HCT116 (cell line): Measurements from ENCODE around the gene ATPAF1. TPM values are rescaled to one million over a fixed set of nuclear protein-coding genes. Genes with fewer than 3 reads are reported as not detected.

Source experiments
- ATAC-seq: fragments of 200-7000 bp; cut with Tn5 transposase; 2 replicates; pipeline ENCODE4 v1.9.1; 2020; ENCODE audit warnings: mild to moderate bottlenecking, moderate library complexity
- BruUV-seq: library from RNA; stranded (reverse); fragments of 400-500 nt; replicated peaks from 2 replicates; lab custom pipeline; 2021; lab: Mats Ljungman, UMichigan
- CTCF ChIA-PET: fragments of 300-600 bp; sonication (Branson Sonifier 250); formaldehyde crosslinking; loops from one replicate; lab custom pipeline; 2021; ENCODE audit warnings: antibody characterized with exemption; lab: Charles Lee
- POLR2A ChIA-PET: fragments of 300-600, 350-600 bp; sonication (Branson Sonifier 250); formaldehyde crosslinking; loops from one replicate; lab custom pipeline; 2021; ENCODE audit warnings: antibody characterized with exemption; lab: Charles Lee
- RAD21 ChIA-PET, 2 experiments: fragments of 300-600 bp; sonication (Branson Sonifier 250); formaldehyde crosslinking; loops; one replicate each; lab custom pipeline; 2023; ENCODE audit warnings: low total read pairs in 2 of 2; ENCODE audit not compliant: uncharacterized antibody in 2 of 2, unreplicated experiment in 2 of 2, low non-redundant PET in 1 of 2; lab: Charles Lee
- DNase-seq: peaks from one replicate; pipeline ENCODE4 v3.0.0-alpha.2; 2010; ENCODE audit warnings: low read depth, low spot score
- H2AFZ ChIP-seq: fragments of 200-600 bp; shearing (Covaris generic), sonication (generic); 2 replicates; pipeline ENCODE4 v1.6.1; 2017; ENCODE audit warnings: low read depth, mixed run types, mixed read lengths, antibody characterized with exemption, low read length; ENCODE audit not compliant: poor library complexity, severe bottlenecking
- H3K27ac ChIP-seq: 2 replicates; pipeline ENCODE4 v1.5.1; 2012; ENCODE audit warnings: low read depth, low read length
- H3K27me3 ChIP-seq: fragments of 200-600 bp; sonication (generic); 2 replicates; pipeline ENCODE4 v1.6.1; 2016; ENCODE audit warnings: mixed run types, low read length, mixed read lengths; ENCODE audit not compliant: insufficient read depth
- H3K36me3 ChIP-seq, 2 experiments: fragments of 200-500 bp in 1 of 2; fragments of 200-600 bp in 1 of 2; sonication (Bioruptor generic) in 1 of 2; sonication (generic) in 1 of 2; 2 replicates each; pipeline versions ENCODE4 v1.5.1 to v1.6.1; 2014 to 2016; ENCODE audit warnings: low read length in 2 of 2, inconsistent platforms in 1 of 2, mixed read lengths in 1 of 2, mixed run types in 1 of 2; ENCODE audit not compliant: insufficient read depth in 2 of 2, control insufficient read depth in 1 of 2
- H3K4me1 ChIP-seq, 2 experiments: fragments of 200-600 bp in 1 of 2; sonication (generic) in 1 of 2; 2 replicates each; pipeline versions ENCODE4 v1.5.1 to v1.6.1; 2012 to 2017; ENCODE audit warnings: low read length in 2 of 2, inconsistent platforms in 1 of 2, mild to moderate bottlenecking in 1 of 2, mixed read lengths in 1 of 2, mixed run types in 1 of 2, moderate library complexity in 1 of 2; ENCODE audit not compliant: insufficient read depth in 2 of 2, control insufficient read depth in 1 of 2
- H3K4me2 ChIP-seq: fragments of 200-600 bp; sonication (generic); 2 replicates; pipeline ENCODE4 v1.6.1; 2017; ENCODE audit warnings: mixed run types, low read length, mixed read lengths
- H3K4me3 ChIP-seq, 2 experiments: fragments of 200-600 bp in 1 of 2; sonication (generic) in 1 of 2; replicated peaks in 1 of 2; 2 replicates each; pipeline ENCODE4 v1.5.1; 2011 to 2016; ENCODE audit warnings: low read length in 2 of 2, control low read depth in 1 of 2, low read depth in 1 of 2, mild to moderate bottlenecking in 1 of 2, mixed read lengths in 1 of 2, mixed run types in 1 of 2
- H3K79me2 ChIP-seq: fragments of 200-600 bp; sonication (generic); 2 replicates; pipeline ENCODE4 v1.6.1; 2017; ENCODE audit warnings: mild to moderate bottlenecking, mixed run types, low read length, moderate library complexity, mixed read lengths; ENCODE audit not compliant: insufficient read depth
- H3K9ac ChIP-seq: fragments of 200-600 bp; sonication (generic); 2 replicates; pipeline ENCODE4 v1.6.1; 2016; ENCODE audit warnings: low read length, mixed read lengths
- H3K9me2 ChIP-seq: fragments of 200-600 bp; sonication (generic), shearing (Covaris generic); 2 replicates; pipeline ENCODE4 v1.6.1; 2017; ENCODE audit warnings: mixed run types, mild to moderate bottlenecking, moderate library complexity; ENCODE audit not compliant: insufficient read depth
- H3K9me3 ChIP-seq, 2 experiments: fragments of 200-500 bp in 1 of 2; fragments of 200-600 bp in 1 of 2; sonication (Bioruptor generic) in 1 of 2; sonication (generic) in 1 of 2; 2 replicates each; pipeline ENCODE4 v1.6.1; 2014 to 2017; ENCODE audit warnings: low read length in 2 of 2, mixed read lengths in 2 of 2, inconsistent platforms in 1 of 2, low read depth in 1 of 2, mild to moderate bottlenecking in 1 of 2, mixed run types in 1 of 2, moderate library complexity in 1 of 2; ENCODE audit not compliant: control insufficient read depth in 1 of 2, insufficient read depth in 1 of 2
- H4K20me1 ChIP-seq: fragments of 200-600 bp; sonication (generic), shearing (Covaris generic); 2 replicates; pipeline ENCODE4 v1.6.1; 2017; ENCODE audit warnings: mixed run types, mild to moderate bottlenecking, moderate library complexity; ENCODE audit not compliant: insufficient read depth
- ELF1 ChIP-seq: IDR thresholded peaks from 2 replicates; pipeline ENCODE4 v1.6.1; 2012; ENCODE audit warnings: low read depth, borderline replicate concordance
- POLR2A ChIP-seq: IDR thresholded peaks from 2 replicates; pipeline ENCODE4 v1.7.0; 2011; ENCODE audit warnings: borderline replicate concordance; ENCODE audit not compliant: insufficient read depth, insufficient read length; ENCODE audit errors: extremely low read depth
- POLR2AphosphoS5 ChIP-seq: IDR thresholded peaks from 2 replicates; pipeline ENCODE4 v1.6.1; 2011; ENCODE audit warnings: mild to moderate bottlenecking, low read depth, low read length, moderate library complexity
- REST ChIP-seq: IDR thresholded peaks from 2 replicates; pipeline ENCODE4 v1.6.1; 2012; ENCODE audit warnings: low read depth
- SIN3A ChIP-seq: IDR thresholded peaks from 2 replicates; pipeline ENCODE4 v1.6.1; 2012; ENCODE audit warnings: low read depth
- TCF7L2 ChIP-seq: IDR thresholded peaks from 2 replicates; pipeline ENCODE4 v1.7.0; 2011; ENCODE audit warnings: borderline replicate concordance, inconsistent platforms; ENCODE audit not compliant: insufficient read depth, insufficient read length; ENCODE audit errors: extremely low read depth
- ZBTB33 ChIP-seq: IDR thresholded peaks from 2 replicates; pipeline ENCODE4 v1.6.1; 2011; ENCODE audit warnings: mild to moderate bottlenecking, low read length, moderate library complexity; ENCODE audit not compliant: insufficient replicate concordance; ENCODE audit errors: extremely low read depth
- intact Hi-C: fragments of 100-400 bp; cut with micrococcal nuclease; formaldehyde crosslinking; loops from 2 replicates; pipeline ENCODE4 v1.10.0; 2022
- total RNA-seq: library from RNA; stranded (reverse); gene quantifications from one replicate; pipeline ENCODE4 v1.2.1, GENCODE V29; 2021; ENCODE audit not compliant: unreplicated experiment
- TF ChIP-seq, protein P1 (sequence below): IDR thresholded peaks from 2 replicates; pipeline ENCODE4 v1.6.1; 2012
- TF ChIP-seq, protein P2 (sequence below), 3 experiments: fragments of 200-600 bp in 1 of 3; sonication (generic) in 1 of 3; IDR thresholded peaks in 2 of 3; conservative IDR thresholded peaks in 1 of 3; 2 replicates each; pipeline ENCODE4 v1.5.1; 2012 to 2017; ENCODE audit warnings: low read depth in 2 of 3, low read length in 2 of 3, antibody characterized with exemption in 1 of 3, borderline replicate concordance in 1 of 3, control low read depth in 1 of 3, mild to moderate bottlenecking in 1 of 3, mixed read lengths in 1 of 3, mixed run types in 1 of 3, moderate library complexity in 1 of 3; ENCODE audit not compliant: insufficient read depth in 1 of 3

ATPAF1 gene
- total RNA-seq, 1 experiment from 2014 or later: 35.5 TPM

DNA sequence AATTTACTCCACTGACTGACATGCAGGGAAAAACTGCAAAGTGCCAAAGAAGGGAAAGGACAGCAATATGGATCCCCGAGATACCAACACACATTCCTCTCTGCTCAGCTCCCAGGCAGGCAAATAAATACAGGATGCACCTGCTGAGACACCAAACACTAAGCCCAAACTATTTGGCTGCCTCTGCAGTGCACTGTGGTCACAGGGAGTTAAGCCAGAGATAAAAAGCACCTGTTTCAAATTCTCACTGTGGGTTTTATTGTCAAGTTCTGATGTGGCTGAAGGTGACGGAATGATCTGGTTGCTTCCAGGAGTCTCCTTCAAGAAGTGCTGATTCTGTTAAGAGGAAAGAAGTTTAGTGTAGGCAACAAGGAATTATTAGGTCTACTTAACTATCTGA is 21.2 kb upstream of the ATPAF1 start:
- no peak overlapping the region for H3K9ac ChIP-seq
- peaks cover 31 to 44% of the 10 kb centered on the region in 2 experiments; a peak in 3 of 4 replicates for H3K36me3 ChIP-seq
- ChIA-PET RAD21 (no interaction called here), CTCF (no interaction called here), POLR2A (no interaction called here)
- H3K4me2 ChIP-seq: no peak overlapping the region
- DNase-seq (no peak), ATAC-seq (no peak)
- H3K4me3 ChIP-seq: no peak overlapping the region
- H3K27ac ChIP-seq: no peak overlapping the region
- H3K27me3 ChIP-seq: no peaks in the 10 kb centered on the region
- no TSS peak for BruUV-seq
- H3K79me2 ChIP-seq: no peaks in the 10 kb centered on the region; the same call in 1 of the 2 replicates
- H3K4me1 ChIP-seq: peaks cover 0 to 9% of the 10 kb centered on the region in 2 experiments; a peak in 1 of 4 replicates
- H2AFZ ChIP-seq: no peak overlapping the region
- no peaks in the 10 kb centered on the region for H3K9me3 ChIP-seq
- no peaks in the 10 kb centered on the region for H4K20me1 ChIP-seq
- H3K9me2 ChIP-seq: no peaks in the 10 kb centered on the region
- intact Hi-C loops: no loop called here
- TF ChIP-seq POLR2A (no peak), POLR2AphosphoS5 (no peak), SIN3A (no peak), ZBTB33 (no peak)
- TF ChIP-seq, protein P1, sequence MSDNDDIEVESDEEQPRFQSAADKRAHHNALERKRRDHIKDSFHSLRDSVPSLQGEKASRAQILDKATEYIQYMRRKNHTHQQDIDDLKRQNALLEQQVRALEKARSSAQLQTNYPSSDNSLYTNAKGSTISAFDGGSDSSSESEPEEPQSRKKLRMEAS: no peak

GRCh38 chr1:46687921-46688509 is 19.9 kb upstream of the ATPAF1 start:
- POLR2A ChIA-PET: no interaction called here
- Histone ChIP-seq H3K36me3 (peaks cover 38 to 52% of the 10 kb centered on the region in 2 experiments; a peak in 3 of 4 replicates), H3K9ac (no peak overlapping the region), H3K4me2 (no peak overlapping the region), H4K20me1 (no peaks in the 10 kb centered on the region), H3K27ac (no peak overlapping the region; the same call in 1 of the 2 replicates), H3K79me2 (no peaks in the 10 kb centered on the region; the same call in 1 of the 2 replicates), H3K4me3 (no peak overlapping the region), H3K27me3 (no peaks in the 10 kb centered on the region), H3K9me2 (no peaks in the 10 kb centered on the region), H2AFZ (no peak overlapping the region), H3K9me3 (no peaks in the 10 kb centered on the region), H3K4me1 (peaks cover 0 to 9% of the 10 kb centered on the region in 2 experiments; a peak in 1 of 4 replicates)
- DNase-seq (no peak), ATAC-seq (no peak)
- CTCF ChIA-PET: no interaction called here
- intact Hi-C loops: no loop called here
- RAD21 ChIA-PET: no interaction called here
- no TSS peak for BruUV-seq
- TF ChIP-seq, protein P2, sequence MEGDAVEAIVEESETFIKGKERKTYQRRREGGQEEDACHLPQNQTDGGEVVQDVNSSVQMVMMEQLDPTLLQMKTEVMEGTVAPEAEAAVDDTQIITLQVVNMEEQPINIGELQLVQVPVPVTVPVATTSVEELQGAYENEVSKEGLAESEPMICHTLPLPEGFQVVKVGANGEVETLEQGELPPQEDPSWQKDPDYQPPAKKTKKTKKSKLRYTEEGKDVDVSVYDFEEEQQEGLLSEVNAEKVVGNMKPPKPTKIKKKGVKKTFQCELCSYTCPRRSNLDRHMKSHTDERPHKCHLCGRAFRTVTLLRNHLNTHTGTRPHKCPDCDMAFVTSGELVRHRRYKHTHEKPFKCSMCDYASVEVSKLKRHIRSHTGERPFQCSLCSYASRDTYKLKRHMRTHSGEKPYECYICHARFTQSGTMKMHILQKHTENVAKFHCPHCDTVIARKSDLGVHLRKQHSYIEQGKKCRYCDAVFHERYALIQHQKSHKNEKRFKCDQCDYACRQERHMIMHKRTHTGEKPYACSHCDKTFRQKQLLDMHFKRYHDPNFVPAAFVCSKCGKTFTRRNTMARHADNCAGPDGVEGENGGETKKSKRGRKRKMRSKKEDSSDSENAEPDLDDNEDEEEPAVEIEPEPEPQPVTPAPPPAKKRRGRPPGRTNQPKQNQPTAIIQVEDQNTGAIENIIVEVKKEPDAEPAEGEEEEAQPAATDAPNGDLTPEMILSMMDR (IDR thresholded peaks at IDR 0.05 in 2 of 3, conservative IDR thresholded peaks at IDR 0.05 in 1 of 3; ENCODE audit: borderline replicate concordance in 1 of 3, insufficient read depth in 1 of 3, low read depth in 2 of 3, low read length in 2 of 3): no peak
- TF ChIP-seq POLR2A: no peak
- no peak for TF ChIP-seq ELF1
- TF ChIP-seq, protein P1: no peak
- no peak for TF ChIP-seq REST
- TF ChIP-seq TCF7L2: no peak
